Adipose tissue (tissue), 3 donors: Measurements from ENCODE around the gene CHST13. TPM values are rescaled to one million over a fixed set of nuclear protein-coding genes. Genes with fewer than 3 reads are reported as not detected.

ENCODE experiments used
- H3K27ac ChIP-seq: one replicate; pipeline ENCODE4 v1.5.1; 2013; ENCODE audit warnings: low read depth, low read length
- WGBS, 3 donors: extraction: QIAGEN DNeasy Blood & Tissue Kit; methylation state at CpG; one replicate each; pipeline ENCODE4 v1.1.7; 2013; 5-methylcytosine and 5-hydroxymethylcytosine counted together
- polyA plus RNA-seq, 3 donors: library from polyadenylated mRNA; stranded (reverse); fragments of 200-250 nt; gene quantifications; one replicate each; pipeline ENCODE4 v1.2.3, GENCODE V29; 2013
- donor health status: healthy with polysubstance abuse.
- donor health status: Bipolar disorder and iron deficiency.
- donor health status: healthy.

Gene CHST13
- polyA plus RNA-seq, 3 donors: 0.03 to 0.94 (median 0.67) TPM

GRCh38 chr3:126485956-126486355 lies 38.0 kb upstream of the CHST13 start:
- 95 to 98% (median 96%) methylated on average over 9 of the region's 9 CpGs for WGBS, 3 donors
- H3K27ac ChIP-seq: no peak overlapping the region

- WGBS, 3 donors: 76 to 87% (median 80%) methylated on average over 14 of the region's 14 CpGs
- H3K27ac ChIP-seq: no peak overlapping the region
Measured at GRCh38 chr3:126486360-126486847, 37.6 kb upstream of the CHST13 start.

GRCh38 chr3:126487151-126487771 lies 36.7 kb upstream of the CHST13 start:
- H3K27ac ChIP-seq: no peak overlapping the region
- 37 to 44% (median 39%) methylated on average over 17 of the region's 17 CpGs for WGBS, 3 donors

- 83 to 91% (median 84%) methylated on average over 14 of the region's 14 CpGs for WGBS, 3 donors
- H3K27ac ChIP-seq: no peak overlapping the region
Measured at GRCh38 chr3:126488185-126488584, 35.8 kb upstream of the CHST13 start.

GRCh38 chr3:126488886-126489569 lies 34.9 kb upstream of the CHST13 start:
- WGBS, 3 donors: 91 to 96% (median 92%) methylated on average over 16 of the region's 16 CpGs
- no peak overlapping the region for H3K27ac ChIP-seq

GRCh38 chr3:126490619-126491018 lies 33.3 kb upstream of the CHST13 start:
- 42 to 85% (median 80%) methylated on average over 6 of the region's 6 CpGs for WGBS, 3 donors
- no peak overlapping the region for H3K27ac ChIP-seq

GRCh38 chr3:126491221-126492013 lies 32.5 kb upstream of the CHST13 start:
- H3K27ac ChIP-seq: no peak overlapping the region
- WGBS, 3 donors: 74 to 91% (median 75%) methylated on average over 21 of the region's 21 CpGs

GRCh38 chr3:126493051-126493450 lies 30.9 kb upstream of the CHST13 start:
- H3K27ac ChIP-seq: no peak overlapping the region
- WGBS, 3 donors: 84 to 91% (median 87%) methylated on average over 14 of the region's 14 CpGs

GRCh38 chr3:126493739-126494138 lies 30.2 kb upstream of the CHST13 start:
- H3K27ac ChIP-seq: no peak overlapping the region
- WGBS, 3 donors: 70 to 91% (median 71%) methylated on average over 9 of the region's 9 CpGs

GRCh38 chr3:126494204-126494969 lies 29.6 kb upstream of the CHST13 start:
- H3K27ac ChIP-seq: no peak overlapping the region
- 56 to 69% (median 67%) methylated on average over 12 of the region's 12 CpGs for whole genome bisulfite sequencing, 3 donors

GRCh38 chr3:126494970-126495230 lies 29.1 kb upstream of the CHST13 start:
- whole genome bisulfite sequencing, 3 donors: 77 to 87% (median 83%) methylated on average over 6 of the region's 6 CpGs
- H3K27ac ChIP-seq: no peak overlapping the region

- WGBS, 3 donors: 93 to 96% (median 94%) methylated on average over 8 of the region's 8 CpGs
- no peak overlapping the region for H3K27ac ChIP-seq
Measured at GRCh38 chr3:126495786-126496185, 28.2 kb upstream of the CHST13 start.

- no peak overlapping the region for H3K27ac ChIP-seq
- 71 to 81% (median 75%) methylated on average over 21 of the region's 21 CpGs for WGBS, 3 donors
Measured at GRCh38 chr3:126496894-126497850, 26.8 kb upstream of the CHST13 start.

- H3K27ac ChIP-seq: no peak overlapping the region
- WGBS, 3 donors: 92 to 97% (median 93%) methylated on average over 6 of the region's 6 CpGs
Measured at GRCh38 chr3:126497956-126498355, 26.0 kb upstream of the CHST13 start.

- WGBS, 3 donors: 81 to 87% (median 84%) methylated on average over 4 of the region's 4 CpGs
- H3K27ac ChIP-seq: no peak overlapping the region
Measured at GRCh38 chr3:126498461-126498860, 25.5 kb upstream of the CHST13 start.

- WGBS, 3 donors: 66 to 74% (median 70%) methylated on average over 10 of the region's 10 CpGs
- no peak overlapping the region for H3K27ac ChIP-seq
Measured at GRCh38 chr3:126498929-126499328, 25.0 kb upstream of the CHST13 start.

- WGBS, 3 donors: 92 to 98% (median 93%) methylated on average over 9 of the region's 9 CpGs
- H3K27ac ChIP-seq: no peak overlapping the region
Measured at GRCh38 chr3:126499401-126499800, 24.6 kb upstream of the CHST13 start.

GRCh38 chr3:126500016-126500415 lies 23.9 kb upstream of the CHST13 start:
- WGBS, 3 donors: 86 to 89% (median 87%) methylated on average over 6 to 7 of the region's 7 CpGs
- no peak overlapping the region for H3K27ac ChIP-seq
